ENCODE results near the gene LCMT1.
"Not testable (repeated sequence)": the region's sequence is repeated elsewhere in the genome, so short reads cannot be mapped to it uniquely, and the experiment has no call there.

LCMT1 gene

GRCh38 chr16:25148568-25149215, 37.1 kb downstream of the LCMT1 start:
- DNase-seq = no peak

- DNase-seq = peak; percentile 7
Measured at GRCh38 chr16:25151996-25152395, 40.5 kb downstream of the LCMT1 start.

- DNase-seq = no peak
Measured at GRCh38 chr16:25155553-25156460, 44.3 kb downstream of the LCMT1 start.

- DNase-seq = no peak
Measured at GRCh38 chr16:25157271-25157875, 45.8 kb downstream of the LCMT1 start.

GRCh38 chr16:25158401-25158800, 46.9 kb downstream of the LCMT1 start:
- DNase-seq = peak; percentile 5

GRCh38 chr16:25161753-25162367, 50.3 kb downstream of the LCMT1 start:
- no peak for DNase-seq

GRCh38 chr16:25163683-25164082, 52.1 kb downstream of the LCMT1 start:
- no peak for DNase-seq

- no peak for DNase-seq
Measured at GRCh38 chr16:25165284-25165683, 53.7 kb downstream of the LCMT1 start.

GRCh38 chr16:25167920-25168319, 56.4 kb downstream of the LCMT1 start:
- not testable (repeated sequence) for DNase-seq

GRCh38 chr16:25171390-25171789, 59.8 kb downstream of the LCMT1 start:
- DNase-seq = no peak

- DNase-seq = no peak
Measured at GRCh38 chr16:25172831-25173230, 61.3 kb downstream of the LCMT1 start.

GRCh38 chr16:25174285-25174684, 62.7 kb downstream of the LCMT1 start:
- DNase-seq = no peak

- no peak for DNase-seq
Measured at GRCh38 chr16:25176136-25176535, 64.6 kb downstream of the LCMT1 start.

GRCh38 chr16:25177512-25177830, 65.9 kb downstream of the LCMT1 start:
- DNase-seq = no peak

GRCh38 chr16:25177831-25178688, 66.5 kb downstream of the LCMT1 start:
- no peak for DNase-seq

- DNase-seq = not testable (repeated sequence)
Measured at GRCh38 chr16:25181236-25181635, 69.7 kb downstream of the LCMT1 start.

- DNase-seq = no peak
Measured at GRCh38 chr16:25184771-25185170, 73.2 kb downstream of the LCMT1 start.

GRCh38 chr16:25187491-25187795, 75.9 kb downstream of the LCMT1 start:
- no peak for DNase-seq

- DNase-seq = no peak
Measured at GRCh38 chr16:25189305-25189704, 77.8 kb downstream of the LCMT1 start.

- DNase-seq = peak; percentile 4
Measured at GRCh38 chr16:25192096-25192495, 80.6 kb downstream of the LCMT1 start.

GRCh38 chr16:25194273-25194878, 82.8 kb downstream of the LCMT1 start:
- DNase-seq = no peak

GRCh38 chr16:25198021-25198420, 86.5 kb downstream of the LCMT1 start:
- peak; percentile 6 for DNase-seq
